Endothelial cell of umbilical vein (primary cell): Measurements from ENCODE around the gene FOLR3. TPM values are rescaled to one million over a fixed set of nuclear protein-coding genes. Genes with fewer than 3 reads are reported as not detected.

ENCODE experiments used
- BruUV-seq: library from RNA; stranded (reverse); fragments of 400-500 nt; replicated peaks from 2 replicates; lab custom pipeline; 2021; lab: Mats Ljungman, UMichigan
- CTCF ChIA-PET: fragments of 300-600, 350-600 bp; sonication (Branson Sonifier 250); formaldehyde crosslinking; loops from one replicate; lab custom pipeline; 2021; ENCODE audit warnings: antibody characterized with exemption, inconsistent platforms; lab: Charles Lee
- POLR2A ChIA-PET: fragments of 300-600, 350-600 bp; sonication (Branson Sonifier 250); formaldehyde crosslinking; loops from one replicate; lab custom pipeline; 2021; ENCODE audit warnings: antibody characterized with exemption, inconsistent platforms; lab: Charles Lee
- DNase-seq: peaks from one replicate; pipeline ENCODE4 v3.0.0-alpha.2; 2011; ENCODE audit warnings: low read depth, low spot score
- FAIRE-seq: peaks from 2 replicates; lab custom pipeline; 2011; peaks lifted over from hg19 to GRCh38; lab: Jason Lieb, UNC
- H2AFZ ChIP-seq: 2 replicates; pipeline ENCODE4 v1.6.0; 2012; ENCODE audit warnings: low read depth, low read length, control low read depth, inconsistent platforms
- H3K27ac ChIP-seq: 2 replicates; pipeline ENCODE4 v1.5.1; 2011; ENCODE audit warnings: low read depth, mild to moderate bottlenecking, control low read depth, low read length, moderate library complexity; ENCODE audit not compliant: insufficient read depth
- H3K27me3 ChIP-seq, 2 experiments: 2 replicates each; pipeline versions ENCODE4 v1.6.0 to v1.6.1; 2011; ENCODE audit warnings: low read length in 2 of 2, mixed read lengths in 1 of 2; ENCODE audit not compliant: control insufficient read depth in 2 of 2, insufficient read depth in 2 of 2
- H3K36me3 ChIP-seq, 2 experiments: 2 replicates in 1 of 2; 3 replicates in 1 of 2; pipeline ENCODE4 v1.5.1; 2011; ENCODE audit warnings: low read length in 2 of 2, mild to moderate bottlenecking in 1 of 2, moderate library complexity in 1 of 2; ENCODE audit not compliant: control insufficient read depth in 2 of 2, insufficient read depth in 2 of 2; ENCODE audit errors: extremely low read depth in 1 of 2
- H3K4me1 ChIP-seq: 3 replicates; pipeline ENCODE4 v1.5.1; 2011; ENCODE audit warnings: mild to moderate bottlenecking, low read length; ENCODE audit not compliant: control insufficient read depth, insufficient read depth; ENCODE audit errors: extremely low read depth
- H3K4me2 ChIP-seq: 2 replicates; pipeline ENCODE4 v1.6.1; 2011; ENCODE audit warnings: low read length, control low read depth, mixed read lengths; ENCODE audit not compliant: insufficient read depth
- H3K4me3 ChIP-seq, 3 experiments: fragments of 200-600 bp in 1 of 3; sonication (generic), shearing (Covaris generic) in 1 of 3; replicated peaks in 1 of 3; 2 replicates each; pipeline ENCODE4 v1.5.1; 2011 to 2016; ENCODE audit warnings: control low read depth in 3 of 3, low read length in 3 of 3, mild to moderate bottlenecking in 2 of 3, inconsistent platforms in 1 of 3, low read depth in 1 of 3, moderate library complexity in 1 of 3; ENCODE audit not compliant: insufficient read depth in 1 of 3
- H3K79me2 ChIP-seq: 2 replicates; pipeline ENCODE4 v1.6.0; 2012; ENCODE audit warnings: low read length, inconsistent platforms; ENCODE audit not compliant: control insufficient read depth, insufficient read depth
- H3K9ac ChIP-seq: replicated peaks from 2 replicates; pipeline ENCODE3; 2011; ENCODE audit warnings: low read length, control low read depth; ENCODE audit not compliant: insufficient read depth; ENCODE audit errors: extremely low read depth
- H3K9me1 ChIP-seq: replicated peaks from 3 replicates; pipeline ENCODE4 v1.6.0; 2011; ENCODE audit warnings: mild to moderate bottlenecking, low read length; ENCODE audit not compliant: control insufficient read depth, insufficient read depth; ENCODE audit errors: extremely low read depth
- H3K9me3 ChIP-seq: replicated peaks from 2 replicates; pipeline ENCODE4 v1.5.1; 2012; ENCODE audit warnings: low read length, inconsistent platforms; ENCODE audit not compliant: control insufficient read depth, insufficient read depth
- H4K20me1 ChIP-seq: replicated peaks from 2 replicates; pipeline ENCODE3; 2011; ENCODE audit warnings: mild to moderate bottlenecking, low read length; ENCODE audit not compliant: control insufficient read depth, insufficient read depth; ENCODE audit errors: extremely low read depth
- EZH2 ChIP-seq: IDR thresholded peaks from 2 replicates; pipeline ENCODE4 v1.6.1; 2012; ENCODE audit warnings: borderline replicate concordance, low read depth, mild to moderate bottlenecking, moderate library complexity, low read length, inconsistent platforms; ENCODE audit not compliant: severe bottlenecking
- FOS ChIP-seq: IDR thresholded peaks from 2 replicates; pipeline ENCODE4 v1.6.1; 2011; ENCODE audit warnings: mild to moderate bottlenecking, low read length, moderate library complexity, borderline replicate concordance; ENCODE audit not compliant: insufficient read depth
- GATA2 ChIP-seq: IDR thresholded peaks from 2 replicates; pipeline ENCODE4 v1.7.0; 2011; ENCODE audit warnings: low read depth, mild to moderate bottlenecking, moderate library complexity, mixed read lengths, low read length; ENCODE audit not compliant: insufficient read length, insufficient read depth
- JUN ChIP-seq: IDR thresholded peaks from 2 replicates; pipeline ENCODE4 v1.6.1; 2011; ENCODE audit warnings: borderline replicate concordance, low read depth; ENCODE audit not compliant: insufficient read length, insufficient read depth
- MYC ChIP-seq: IDR thresholded peaks from one replicate; pipeline ENCODE4 v1.6.1; 2011; ENCODE audit warnings: mild to moderate bottlenecking, low read depth, low read length
- POLR2A ChIP-seq: IDR thresholded peaks from 2 replicates; pipeline ENCODE4 v1.6.1; 2012; ENCODE audit warnings: low read depth, mild to moderate bottlenecking, control low read depth, low read length
- POLR2AphosphoS5 ChIP-seq: IDR thresholded peaks from 2 replicates; pipeline ENCODE4 v1.6.1; 2012; ENCODE audit warnings: low read depth, mild to moderate bottlenecking, control low read depth, low read length, moderate library complexity; ENCODE audit not compliant: insufficient read depth
- dilution Hi-C: fragments of 300-500 bp; cut with MboI; formaldehyde crosslinking; loops from one replicate; pipeline ENCODE4 v1.15.0; 2019; ENCODE audit warnings: low sequenced_read_pairs; ENCODE audit not compliant: extremely low pct_ligation_motif_present
- intact Hi-C: fragments of 100-400 bp; cut with micrococcal nuclease; formaldehyde crosslinking; loops from one replicate; pipeline ENCODE4 v1.10.0; 2022
- polyA plus RNA-seq, 4 experiments: library from polyadenylated mRNA; depleted of rRNA in 3 of 4; stranded (reverse) in 3 of 4; unstranded in 1 of 4; fragments of >200 nt; gene quantifications; 2 replicates each; pipeline versions ENCODE4 v1.2.1 to v1.2.3, GENCODE V29; 2011 to 2012; ENCODE audit warnings: missing spikeins in 1 of 4
- total RNA-seq: library from RNA; stranded (reverse); gene quantifications from 2 replicates; pipeline ENCODE4 v1.2.3, GENCODE V29; 2021
- TF ChIP-seq, protein P1 (sequence below), 2 donors: IDR thresholded peaks; 1 replicate in 1 of 2; 2 replicates in 1 of 2; pipeline ENCODE4 v1.5.1; 2011; ENCODE audit warnings: low read length in 2 of 2, mild to moderate bottlenecking in 2 of 2, moderate library complexity in 2 of 2, control low read depth in 1 of 2, inconsistent platforms in 1 of 2, low read depth in 1 of 2; ENCODE audit not compliant: insufficient read depth in 1 of 2; ENCODE audit errors: extremely low read depth in 1 of 2
- TF ChIP-seq, protein P2 (sequence below): IDR thresholded peaks from 2 replicates; pipeline ENCODE4 v1.6.1; 2011; ENCODE audit not compliant: insufficient read depth, insufficient read length

The FOLR3 gene
- total and polyA plus RNA-seq, 2 donors (not counting 3 experiments of a cell fraction or from before 2014, with no cell fraction given), result not detected

DNA sequence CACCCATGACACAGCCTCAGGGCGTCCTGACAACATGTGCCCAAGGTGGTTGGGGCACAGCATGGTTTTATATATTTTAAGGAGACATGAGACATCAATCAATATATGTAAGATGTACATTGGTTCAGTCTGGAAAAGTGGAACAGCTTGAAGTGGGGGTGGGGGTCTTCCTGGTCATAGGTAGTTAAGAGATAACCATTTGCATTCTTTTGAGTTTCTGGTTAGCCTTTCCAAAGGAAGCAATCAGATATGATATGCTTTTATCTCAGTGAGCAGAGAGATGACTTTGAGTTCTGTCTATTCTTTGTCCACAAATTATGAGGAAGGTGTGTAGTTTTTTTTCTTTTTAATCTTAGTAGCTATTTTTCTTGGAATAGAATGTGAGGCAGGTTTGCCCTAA lies 12.9 kb upstream of the FOLR3 start:
- dilution Hi-C loops, result no loop called here
- Histone ChIP-seq H3K9me1 (no peaks in the 10 kb centered on the region), H3K36me3 (no peaks in the 10 kb centered on the region), H4K20me1 (no peaks in the 10 kb centered on the region), H3K27ac (no peak overlapping the region), H3K4me1 (no peaks in the 10 kb centered on the region), H2AFZ (no peak overlapping the region), H3K9ac (no peak overlapping the region), H3K27me3 (peaks cover 0 to 4% of the 10 kb centered on the region in 2 experiments), H3K4me3 (no peak overlapping the region), H3K79me2 (no peaks in the 10 kb centered on the region), H3K9me3 (no peaks in the 10 kb centered on the region), H3K4me2 (no peak overlapping the region)
- CTCF ChIA-PET, result interaction anchor here (1.7 to 4.1 kb wide), 2 partner anchors 22 to 308 kb away, joined by 3 to 25 read pairs; no protein-coding TSS in a partner anchor
- POLR2A ChIA-PET, result no interaction called here
- TF ChIP-seq POLR2AphosphoS5 (no peak), FOS (no peak), EZH2 (no peak), MYC (no peak), JUN (no peak), POLR2A (no peak), GATA2 (no peak)
- TF ChIP-seq, protein P1, sequence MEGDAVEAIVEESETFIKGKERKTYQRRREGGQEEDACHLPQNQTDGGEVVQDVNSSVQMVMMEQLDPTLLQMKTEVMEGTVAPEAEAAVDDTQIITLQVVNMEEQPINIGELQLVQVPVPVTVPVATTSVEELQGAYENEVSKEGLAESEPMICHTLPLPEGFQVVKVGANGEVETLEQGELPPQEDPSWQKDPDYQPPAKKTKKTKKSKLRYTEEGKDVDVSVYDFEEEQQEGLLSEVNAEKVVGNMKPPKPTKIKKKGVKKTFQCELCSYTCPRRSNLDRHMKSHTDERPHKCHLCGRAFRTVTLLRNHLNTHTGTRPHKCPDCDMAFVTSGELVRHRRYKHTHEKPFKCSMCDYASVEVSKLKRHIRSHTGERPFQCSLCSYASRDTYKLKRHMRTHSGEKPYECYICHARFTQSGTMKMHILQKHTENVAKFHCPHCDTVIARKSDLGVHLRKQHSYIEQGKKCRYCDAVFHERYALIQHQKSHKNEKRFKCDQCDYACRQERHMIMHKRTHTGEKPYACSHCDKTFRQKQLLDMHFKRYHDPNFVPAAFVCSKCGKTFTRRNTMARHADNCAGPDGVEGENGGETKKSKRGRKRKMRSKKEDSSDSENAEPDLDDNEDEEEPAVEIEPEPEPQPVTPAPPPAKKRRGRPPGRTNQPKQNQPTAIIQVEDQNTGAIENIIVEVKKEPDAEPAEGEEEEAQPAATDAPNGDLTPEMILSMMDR (IDR thresholded peaks at IDR 0.05; ENCODE audit: extremely low read depth in 1 of 2, insufficient read depth in 1 of 2, low read depth in 1 of 2, low read length in 2 of 2), result no peak
- TF ChIP-seq, protein P2, sequence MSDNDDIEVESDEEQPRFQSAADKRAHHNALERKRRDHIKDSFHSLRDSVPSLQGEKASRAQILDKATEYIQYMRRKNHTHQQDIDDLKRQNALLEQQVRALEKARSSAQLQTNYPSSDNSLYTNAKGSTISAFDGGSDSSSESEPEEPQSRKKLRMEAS, result no peak
- intact Hi-C loops, result no loop called here
- DNase-seq (no peak), FAIRE-seq (no peak)
- BruUV-seq, result no TSS peak
